ENCODE data around the gene TMCC1. TPM values are rescaled to one million over a fixed set of nuclear protein-coding genes. Genes with fewer than 3 reads are reported as not detected.
"Not testable (repeated sequence)": the region's sequence is repeated elsewhere in the genome, so short reads cannot be mapped to it uniquely, and the experiment has no call there.

The TMCC1 gene
- total RNA-seq, 1 donor from 2014 or later: 24.3 TPM

DNA sequence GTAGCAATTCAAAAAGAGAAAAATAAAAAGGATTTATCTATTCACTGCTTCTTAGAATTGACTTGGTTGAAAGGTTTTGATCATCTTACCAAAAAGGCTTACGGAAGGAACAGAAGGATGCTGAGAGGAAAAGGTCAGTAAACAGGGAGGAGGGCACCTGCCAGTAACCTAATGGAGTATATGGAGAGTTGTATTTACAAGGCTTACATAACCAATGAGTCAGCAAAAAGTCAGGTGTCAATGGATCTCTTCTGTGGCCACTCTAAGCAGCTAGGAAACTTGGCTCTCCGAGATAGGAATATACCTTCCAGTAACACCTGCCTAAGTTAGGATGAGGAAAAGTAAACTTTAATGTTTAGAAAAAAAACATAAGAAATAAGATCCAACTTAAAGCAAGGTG, 206.6 kb downstream of the TMCC1 start:
- DNase-seq (ENCODE audit: low read depth): no peak
- no peak overlapping the region for H3K4me3 ChIP-seq (ENCODE audit: low read depth, low read length)
- TF ChIP-seq, protein P1, sequence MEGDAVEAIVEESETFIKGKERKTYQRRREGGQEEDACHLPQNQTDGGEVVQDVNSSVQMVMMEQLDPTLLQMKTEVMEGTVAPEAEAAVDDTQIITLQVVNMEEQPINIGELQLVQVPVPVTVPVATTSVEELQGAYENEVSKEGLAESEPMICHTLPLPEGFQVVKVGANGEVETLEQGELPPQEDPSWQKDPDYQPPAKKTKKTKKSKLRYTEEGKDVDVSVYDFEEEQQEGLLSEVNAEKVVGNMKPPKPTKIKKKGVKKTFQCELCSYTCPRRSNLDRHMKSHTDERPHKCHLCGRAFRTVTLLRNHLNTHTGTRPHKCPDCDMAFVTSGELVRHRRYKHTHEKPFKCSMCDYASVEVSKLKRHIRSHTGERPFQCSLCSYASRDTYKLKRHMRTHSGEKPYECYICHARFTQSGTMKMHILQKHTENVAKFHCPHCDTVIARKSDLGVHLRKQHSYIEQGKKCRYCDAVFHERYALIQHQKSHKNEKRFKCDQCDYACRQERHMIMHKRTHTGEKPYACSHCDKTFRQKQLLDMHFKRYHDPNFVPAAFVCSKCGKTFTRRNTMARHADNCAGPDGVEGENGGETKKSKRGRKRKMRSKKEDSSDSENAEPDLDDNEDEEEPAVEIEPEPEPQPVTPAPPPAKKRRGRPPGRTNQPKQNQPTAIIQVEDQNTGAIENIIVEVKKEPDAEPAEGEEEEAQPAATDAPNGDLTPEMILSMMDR (conservative IDR thresholded peaks at IDR 0.05; ENCODE audit: low read depth, low read length): no peak

DNA sequence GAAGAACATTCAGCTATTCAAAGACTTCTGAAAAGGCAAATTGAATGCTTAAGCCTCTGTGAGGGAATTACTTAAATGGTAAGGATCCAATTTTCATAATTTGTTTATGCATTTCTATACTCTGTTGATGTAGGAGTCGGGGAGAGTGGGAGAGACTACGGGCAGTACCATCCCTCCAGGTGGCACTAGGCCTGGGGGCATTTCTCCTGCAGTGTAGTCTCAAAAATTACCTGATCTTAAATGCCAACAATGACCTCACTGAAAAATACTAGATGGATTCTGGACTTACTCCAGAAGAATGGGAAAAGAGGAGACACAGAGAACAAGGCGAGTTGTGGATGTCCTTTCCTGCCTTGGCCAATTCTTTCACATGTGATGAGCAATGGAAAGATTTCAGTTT, 209.2 kb downstream of the TMCC1 start:
- TF ChIP-seq, protein P1 (conservative IDR thresholded peaks at IDR 0.05; ENCODE audit: low read depth, low read length): no peak
- no peak for DNase-seq (ENCODE audit: low read depth)
- no peak overlapping the region for H3K4me3 ChIP-seq (ENCODE audit: low read depth, low read length)

DNA sequence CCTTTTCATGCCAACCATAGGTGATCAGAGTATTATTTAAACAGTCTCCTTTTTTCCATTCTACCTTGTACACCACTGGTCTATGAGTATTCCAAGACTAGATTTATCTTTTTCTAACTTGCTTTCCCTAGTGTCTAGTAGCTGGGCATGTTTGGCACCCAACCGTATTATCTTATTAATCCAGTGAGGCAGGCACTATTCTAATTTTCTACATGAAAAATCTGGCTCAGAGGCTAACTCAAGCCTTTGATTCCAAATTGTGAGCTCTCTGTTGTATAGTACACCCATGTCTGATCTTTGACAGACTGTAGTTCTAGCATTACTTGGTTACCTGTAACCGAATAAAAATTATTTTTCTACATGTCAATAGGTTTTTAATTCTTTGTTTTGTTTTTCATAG, 210.3 kb downstream of the TMCC1 start:
- H3K4me3 ChIP-seq (ENCODE audit: low read depth, low read length): no peak overlapping the region
- TF ChIP-seq, protein P1 (conservative IDR thresholded peaks at IDR 0.05; ENCODE audit: low read depth, low read length): no peak
- no peak for DNase-seq (ENCODE audit: low read depth)

DNA sequence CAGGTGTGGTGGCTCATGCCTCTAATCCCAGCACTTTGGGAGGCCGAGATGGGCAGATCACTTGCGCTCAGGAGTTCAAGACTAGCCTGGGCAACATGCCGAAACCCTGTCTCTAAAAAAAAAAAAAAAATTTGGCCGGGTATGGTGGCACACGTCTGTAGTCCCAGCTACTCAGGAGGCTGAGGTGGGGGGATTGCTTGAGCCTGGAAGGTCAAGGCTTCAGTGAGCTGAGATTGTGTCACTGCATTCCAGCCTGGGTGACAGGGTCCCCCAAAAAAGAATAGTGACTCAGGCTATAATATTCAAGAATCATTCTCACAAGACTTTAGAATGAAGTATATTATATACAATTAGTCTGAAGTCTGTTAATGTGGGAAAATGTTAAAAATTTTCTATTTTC, 216.5 kb downstream of the TMCC1 start:
- TF ChIP-seq, protein P1 (conservative IDR thresholded peaks at IDR 0.05; ENCODE audit: low read depth, low read length): no peak

DNA sequence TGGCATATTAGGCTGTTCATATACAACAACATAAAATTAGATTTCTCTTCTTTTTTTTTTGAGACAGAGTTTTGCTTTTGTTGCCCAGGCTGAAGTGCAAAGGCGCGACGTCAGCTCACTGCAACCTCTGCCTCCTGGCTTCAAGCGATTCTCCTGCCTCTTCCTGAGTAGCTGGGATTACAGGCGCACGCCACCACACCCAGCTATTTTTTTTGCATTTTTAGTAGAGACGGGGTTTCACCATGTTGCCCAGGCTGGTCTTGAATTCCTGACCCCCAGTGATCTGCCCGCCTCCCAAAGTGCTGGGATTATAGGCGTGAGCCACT, 218.8 kb downstream of the TMCC1 start:
- not testable (repeated sequence) for H3K4me3 ChIP-seq (ENCODE audit: low read depth, low read length); DNase-seq (ENCODE audit: low read depth)

More for the DNA sequence above, 216.5 kb downstream of the TMCC1 start:
- DNase-seq (ENCODE audit: low read depth): no peak
- no peak overlapping the region for H3K4me3 ChIP-seq (ENCODE audit: low read depth, low read length)

DNA sequence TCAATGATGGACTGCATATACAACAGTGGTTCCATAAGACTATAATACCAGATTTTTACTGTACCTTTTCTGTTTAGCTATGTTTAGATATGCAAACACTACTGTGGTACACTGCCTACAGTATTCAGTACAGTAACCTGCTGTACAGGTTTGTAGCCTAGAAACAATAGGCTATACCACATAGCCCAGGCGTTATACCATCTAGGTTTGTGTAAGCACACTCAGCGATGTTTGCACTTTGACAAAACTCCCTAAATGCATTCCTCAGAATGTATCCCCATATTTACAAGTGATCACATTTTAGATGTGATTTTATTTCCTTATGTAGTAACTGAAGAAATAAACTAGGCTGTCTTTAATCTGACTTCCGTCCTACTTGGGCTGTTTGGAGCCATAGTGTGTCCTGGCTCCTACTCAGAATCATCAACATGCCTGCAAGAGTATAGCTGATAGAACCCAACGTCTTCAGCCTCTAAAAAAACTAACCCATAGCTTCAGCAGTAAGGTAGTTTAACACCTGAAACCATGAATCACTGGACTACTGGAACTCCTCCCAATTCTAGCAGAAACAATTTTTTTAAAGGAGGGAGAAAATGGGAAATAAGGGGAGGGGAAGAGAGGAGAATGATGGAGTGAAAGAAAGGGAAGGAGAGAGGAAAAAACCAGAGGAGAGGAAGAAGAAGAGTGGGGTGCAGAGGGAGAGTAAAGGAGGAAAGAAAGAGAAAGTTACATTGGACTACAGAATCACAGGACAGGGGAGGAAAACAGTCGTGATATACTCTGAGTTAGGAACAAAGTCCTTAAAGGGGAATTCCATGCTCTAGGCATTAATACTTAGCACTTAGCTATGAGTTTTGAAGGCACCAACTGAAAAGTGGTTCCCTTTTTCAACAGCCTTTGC, 219.4 kb downstream of the TMCC1 start:
- TF ChIP-seq, protein P1 (conservative IDR thresholded peaks at IDR 0.05; ENCODE audit: low read depth, low read length): no peak
- no peak for DNase-seq (ENCODE audit: low read depth)
- H3K4me3 ChIP-seq (ENCODE audit: low read depth, low read length): no peak overlapping the region

DNA sequence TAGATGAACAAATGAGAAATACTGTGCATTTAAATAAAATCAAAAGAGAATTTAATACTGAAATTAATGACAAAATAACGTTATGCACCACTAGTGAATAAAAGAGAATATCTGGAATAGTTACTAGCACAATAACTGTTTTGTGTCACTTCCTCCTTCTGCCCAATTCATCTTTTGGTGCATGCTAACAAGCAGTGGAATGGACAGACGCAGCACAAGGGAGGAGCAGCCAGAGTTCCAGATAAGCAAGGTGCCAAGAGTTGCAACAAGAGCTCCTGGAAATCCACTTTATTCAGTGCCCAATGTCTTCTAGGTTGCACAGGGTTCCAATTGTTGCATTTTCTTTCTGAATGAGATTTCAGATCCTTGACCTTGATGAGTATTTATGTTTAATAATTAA, 220.5 kb downstream of the TMCC1 start:
- no peak for DNase-seq (ENCODE audit: low read depth)
- no peak overlapping the region for H3K4me3 ChIP-seq (ENCODE audit: low read depth, low read length)
- TF ChIP-seq, protein P1 (conservative IDR thresholded peaks at IDR 0.05; ENCODE audit: low read depth, low read length): no peak
